Panc1 (cell line): Measurements from ENCODE around the gene ENOX1.

ENCODE experiments used
- POLR2AphosphoS5 ChIP-seq: IDR thresholded peaks from 2 replicates; pipeline ENCODE4 v1.6.1; 2012; ENCODE audit warnings: mild to moderate bottlenecking, low read depth, low read length, moderate library complexity
- SIN3A ChIP-seq: IDR thresholded peaks from 2 replicates; pipeline ENCODE4 v1.6.1; 2012; ENCODE audit warnings: low read depth, mild to moderate bottlenecking, low read length, moderate library complexity, borderline replicate concordance; ENCODE audit not compliant: insufficient read depth
- TCF7L2 ChIP-seq: IDR thresholded peaks from 2 replicates; pipeline ENCODE4 v1.6.1; 2011; ENCODE audit warnings: mild to moderate bottlenecking, low read depth, low read length, inconsistent platforms
- TF ChIP-seq, protein P1 (sequence below): fragments of 450-650 bp; IDR thresholded peaks from 2 replicates; pipeline ENCODE4 v1.5.1; 2017; ENCODE audit warnings: mild to moderate bottlenecking
- TF ChIP-seq, protein P2 (sequence below), 2 experiments: IDR thresholded peaks; 2 replicates each; pipeline ENCODE4 v1.6.1; 2011 to 2012; ENCODE audit warnings: low read depth in 2 of 2, control low read depth in 1 of 2, low read length in 1 of 2, mild to moderate bottlenecking in 1 of 2, moderate library complexity in 1 of 2; ENCODE audit not compliant: insufficient read depth in 1 of 2

DNA sequence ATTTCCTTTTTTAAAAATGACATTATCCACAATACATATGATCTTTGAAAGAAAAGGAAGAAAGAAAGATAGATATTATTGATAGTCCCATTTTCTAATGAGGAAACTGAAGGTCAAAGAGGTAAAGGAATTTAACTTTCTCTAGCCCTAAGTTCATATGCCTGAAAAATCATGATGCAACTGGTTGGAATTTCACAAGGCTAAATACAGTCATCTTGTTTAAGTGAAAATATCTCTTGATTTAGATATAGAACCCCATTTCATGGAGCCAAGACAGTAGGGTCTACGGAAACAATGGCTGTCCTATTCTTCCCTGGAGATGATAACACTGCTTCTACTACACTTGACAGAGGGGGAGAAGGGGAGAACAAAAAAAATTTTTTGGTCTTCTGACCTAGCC lies 397.2 kb downstream of the ENOX1 start:
- TF ChIP-seq, protein P1, sequence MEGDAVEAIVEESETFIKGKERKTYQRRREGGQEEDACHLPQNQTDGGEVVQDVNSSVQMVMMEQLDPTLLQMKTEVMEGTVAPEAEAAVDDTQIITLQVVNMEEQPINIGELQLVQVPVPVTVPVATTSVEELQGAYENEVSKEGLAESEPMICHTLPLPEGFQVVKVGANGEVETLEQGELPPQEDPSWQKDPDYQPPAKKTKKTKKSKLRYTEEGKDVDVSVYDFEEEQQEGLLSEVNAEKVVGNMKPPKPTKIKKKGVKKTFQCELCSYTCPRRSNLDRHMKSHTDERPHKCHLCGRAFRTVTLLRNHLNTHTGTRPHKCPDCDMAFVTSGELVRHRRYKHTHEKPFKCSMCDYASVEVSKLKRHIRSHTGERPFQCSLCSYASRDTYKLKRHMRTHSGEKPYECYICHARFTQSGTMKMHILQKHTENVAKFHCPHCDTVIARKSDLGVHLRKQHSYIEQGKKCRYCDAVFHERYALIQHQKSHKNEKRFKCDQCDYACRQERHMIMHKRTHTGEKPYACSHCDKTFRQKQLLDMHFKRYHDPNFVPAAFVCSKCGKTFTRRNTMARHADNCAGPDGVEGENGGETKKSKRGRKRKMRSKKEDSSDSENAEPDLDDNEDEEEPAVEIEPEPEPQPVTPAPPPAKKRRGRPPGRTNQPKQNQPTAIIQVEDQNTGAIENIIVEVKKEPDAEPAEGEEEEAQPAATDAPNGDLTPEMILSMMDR, result no peak
- TF ChIP-seq, protein P2, sequence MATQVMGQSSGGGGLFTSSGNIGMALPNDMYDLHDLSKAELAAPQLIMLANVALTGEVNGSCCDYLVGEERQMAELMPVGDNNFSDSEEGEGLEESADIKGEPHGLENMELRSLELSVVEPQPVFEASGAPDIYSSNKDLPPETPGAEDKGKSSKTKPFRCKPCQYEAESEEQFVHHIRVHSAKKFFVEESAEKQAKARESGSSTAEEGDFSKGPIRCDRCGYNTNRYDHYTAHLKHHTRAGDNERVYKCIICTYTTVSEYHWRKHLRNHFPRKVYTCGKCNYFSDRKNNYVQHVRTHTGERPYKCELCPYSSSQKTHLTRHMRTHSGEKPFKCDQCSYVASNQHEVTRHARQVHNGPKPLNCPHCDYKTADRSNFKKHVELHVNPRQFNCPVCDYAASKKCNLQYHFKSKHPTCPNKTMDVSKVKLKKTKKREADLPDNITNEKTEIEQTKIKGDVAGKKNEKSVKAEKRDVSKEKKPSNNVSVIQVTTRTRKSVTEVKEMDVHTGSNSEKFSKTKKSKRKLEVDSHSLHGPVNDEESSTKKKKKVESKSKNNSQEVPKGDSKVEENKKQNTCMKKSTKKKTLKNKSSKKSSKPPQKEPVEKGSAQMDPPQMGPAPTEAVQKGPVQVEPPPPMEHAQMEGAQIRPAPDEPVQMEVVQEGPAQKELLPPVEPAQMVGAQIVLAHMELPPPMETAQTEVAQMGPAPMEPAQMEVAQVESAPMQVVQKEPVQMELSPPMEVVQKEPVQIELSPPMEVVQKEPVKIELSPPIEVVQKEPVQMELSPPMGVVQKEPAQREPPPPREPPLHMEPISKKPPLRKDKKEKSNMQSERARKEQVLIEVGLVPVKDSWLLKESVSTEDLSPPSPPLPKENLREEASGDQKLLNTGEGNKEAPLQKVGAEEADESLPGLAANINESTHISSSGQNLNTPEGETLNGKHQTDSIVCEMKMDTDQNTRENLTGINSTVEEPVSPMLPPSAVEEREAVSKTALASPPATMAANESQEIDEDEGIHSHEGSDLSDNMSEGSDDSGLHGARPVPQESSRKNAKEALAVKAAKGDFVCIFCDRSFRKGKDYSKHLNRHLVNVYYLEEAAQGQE (IDR thresholded peaks at IDR 0.05; ENCODE audit: insufficient read depth in 1 of 2, low read depth in 2 of 2, low read length in 1 of 2), result no peak
- no peak for TF ChIP-seq POLR2AphosphoS5
- no peak for TF ChIP-seq TCF7L2
- no peak for TF ChIP-seq SIN3A
